ENCODE results near the gene LYPD6B. TPM values are rescaled to one million over a fixed set of nuclear protein-coding genes. Genes with fewer than 3 reads are reported as not detected.

Gene LYPD6B
- total RNA-seq, 1 experiment from 2014 or later: 6.1 TPM

- no peak overlapping the region for H3K4me2 ChIP-seq (ENCODE audit: low read length)
- H3K9me3 ChIP-seq (ENCODE audit: control insufficient read depth in 1 of 2, insufficient read depth in 1 of 2, low read depth in 1 of 2, low read length in 2 of 2): no peaks in the 10 kb centered on the region
- H4K20me1 ChIP-seq (ENCODE audit: insufficient read depth): no peaks in the 10 kb centered on the region
- no peak for DNase-seq (ENCODE audit: low read depth, low spot score)
- ChIA-PET RAD21 (ENCODE audit: low non-redundant PET in 1 of 2, low total read pairs in 2 of 2, uncharacterized antibody in 2 of 2, unreplicated experiment in 2 of 2) (no interaction called here), POLR2A (no interaction called here), CTCF (no interaction called here)
- H3K4me1 ChIP-seq (ENCODE audit: control insufficient read depth in 1 of 2, insufficient read depth in 2 of 2, low read length in 2 of 2): no peaks in the 10 kb centered on the region
- no peaks in the 10 kb centered on the region for H3K9me2 ChIP-seq (ENCODE audit: insufficient read depth)
- no peak overlapping the region for H3K9ac ChIP-seq (ENCODE audit: low read length)
- TF ChIP-seq FOSL1 (IDR thresholded peaks at IDR 0.05; ENCODE audit: low read depth) (no peak), SP1 (IDR thresholded peaks at IDR 0.05; ENCODE audit: low read depth) (no peak), EZH2phosphoT487 (IDR thresholded peaks at IDR 0.05; ENCODE audit: borderline replicate concordance) (no peak), YY1 (IDR thresholded peaks at IDR 0.05; ENCODE audit: extremely low read depth, insufficient replicate concordance, low read depth, low read length) (no peak), ZFX (IDR thresholded peaks at IDR 0.05) (no peak), CEBPB (IDR thresholded peaks at IDR 0.05; ENCODE audit: low read depth) (no peak), CBX3 (IDR thresholded peaks at IDR 0.05; ENCODE audit: low read depth) (no peak), ZNF274 (IDR thresholded peaks at IDR 0.05; ENCODE audit: low read depth, low read length) (no peak), ZBTB33 (IDR thresholded peaks at IDR 0.05; ENCODE audit: extremely low read depth, insufficient replicate concordance, low read length) (no peak)
- ATAC-seq: no peak
- H2AFZ ChIP-seq (ENCODE audit: low read depth, low read length, poor library complexity, severe bottlenecking): no peak overlapping the region
- H3K79me2 ChIP-seq (ENCODE audit: insufficient read depth, low read length): no peaks in the 10 kb centered on the region
- no peak overlapping the region for H3K27ac ChIP-seq (ENCODE audit: low read depth, low read length)
- H3K36me3 ChIP-seq (ENCODE audit: control insufficient read depth in 1 of 2, insufficient read depth in 2 of 2, low read length in 2 of 2): no peaks in the 10 kb centered on the region
- no peaks in the 10 kb centered on the region for H3K27me3 ChIP-seq (ENCODE audit: insufficient read depth, low read length)
- intact Hi-C loops (cut with micrococcal nuclease): no loop called here
- H3K4me3 ChIP-seq (replicated peaks in 1 of 2; ENCODE audit: low read depth in 1 of 2, low read length in 2 of 2): no peak overlapping the region
- BruUV-seq (replicated peaks): no TSS peak
Measured at GRCh38 chr2:149055751-149056150, 17.3 kb downstream of the LYPD6B start.
